Epithelial cell of prostate (primary cell): ENCODE results near the gene SLC22A23.

Experiments used
- DNase-seq: peaks from one replicate; pipeline ENCODE4 v3.0.0-alpha.2; 2011; ENCODE audit warnings: low read depth, low spot score
- H3K27ac ChIP-seq: fragments of 450-650 bp; 2 replicates; pipeline ENCODE4 v1.5.1; 2017; ENCODE audit warnings: mild to moderate bottlenecking

The SLC22A23 gene

DNA sequence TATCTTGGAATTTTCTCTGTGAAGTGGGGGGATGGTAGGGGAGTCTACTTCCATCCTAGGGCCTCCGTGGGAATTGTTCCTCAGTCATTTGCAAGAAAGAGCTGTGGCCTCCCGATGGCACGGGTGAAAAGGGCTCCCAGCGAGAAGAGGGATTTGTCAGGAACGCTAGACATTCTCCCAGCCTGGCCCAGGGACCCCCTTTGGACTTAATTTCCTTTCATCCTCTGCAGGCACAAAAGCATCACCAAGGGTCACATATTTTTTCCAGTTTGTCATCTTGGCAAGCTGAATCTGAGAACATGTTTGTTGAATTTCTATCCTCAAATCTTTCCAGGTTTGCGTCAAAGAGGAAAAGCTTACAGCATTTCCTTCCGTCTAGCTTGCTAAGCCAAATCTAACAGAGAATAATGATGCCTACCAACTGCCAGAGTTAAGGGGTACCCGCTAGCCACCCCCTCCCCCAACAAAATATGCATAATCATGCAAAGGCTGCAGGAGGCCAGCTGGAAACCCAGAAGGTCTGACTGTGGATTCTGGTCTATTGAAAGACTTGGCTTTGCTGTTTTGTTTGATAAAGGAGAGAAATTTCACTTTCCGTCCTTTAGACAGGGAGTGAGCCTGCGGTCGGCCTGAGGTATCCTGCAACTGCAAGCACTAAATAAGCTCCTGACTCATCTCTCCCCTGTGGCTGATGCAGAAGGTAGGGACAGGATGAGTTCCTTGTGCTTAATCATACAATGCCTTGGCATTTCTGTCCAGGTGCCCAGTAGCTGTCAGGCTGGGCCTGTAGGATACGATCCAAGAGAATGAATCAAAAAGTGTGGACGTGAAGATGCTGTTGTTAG is 175.0 kb downstream of the SLC22A23 start:
- H3K27ac ChIP-seq = no peak overlapping the region
- peak; percentile 91 for DNase-seq

DNA sequence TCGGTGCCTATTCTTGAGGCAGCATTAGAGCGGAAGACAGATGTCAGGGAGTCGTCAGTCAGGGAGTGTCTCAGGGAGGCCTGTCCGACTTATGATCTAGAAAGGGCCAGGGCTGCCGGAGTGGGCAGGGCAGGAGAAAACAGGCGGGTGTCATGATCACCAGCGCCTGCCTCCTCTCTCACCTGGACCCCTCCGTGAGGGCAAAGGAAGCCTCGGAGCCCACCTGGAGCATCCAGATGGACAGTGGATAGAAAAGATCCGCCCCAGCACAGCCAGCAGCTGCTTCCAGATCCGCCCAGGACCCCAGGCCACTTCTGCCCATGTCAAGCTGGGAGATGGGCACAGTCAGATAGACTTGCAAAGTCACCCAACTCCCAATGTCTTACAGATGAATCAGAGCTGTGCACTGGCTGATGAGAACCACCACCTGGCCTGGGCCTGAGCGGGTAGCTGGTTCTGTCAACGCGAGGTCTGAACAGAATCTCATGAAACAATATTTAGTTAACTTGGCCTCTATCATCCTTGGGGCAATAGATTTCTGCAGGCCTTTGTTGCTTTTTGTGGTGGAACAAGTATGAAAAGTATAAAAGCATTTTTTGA is 175.9 kb downstream of the SLC22A23 start:
- H3K27ac ChIP-seq = no peak overlapping the region
- no peak for DNase-seq

DNA sequence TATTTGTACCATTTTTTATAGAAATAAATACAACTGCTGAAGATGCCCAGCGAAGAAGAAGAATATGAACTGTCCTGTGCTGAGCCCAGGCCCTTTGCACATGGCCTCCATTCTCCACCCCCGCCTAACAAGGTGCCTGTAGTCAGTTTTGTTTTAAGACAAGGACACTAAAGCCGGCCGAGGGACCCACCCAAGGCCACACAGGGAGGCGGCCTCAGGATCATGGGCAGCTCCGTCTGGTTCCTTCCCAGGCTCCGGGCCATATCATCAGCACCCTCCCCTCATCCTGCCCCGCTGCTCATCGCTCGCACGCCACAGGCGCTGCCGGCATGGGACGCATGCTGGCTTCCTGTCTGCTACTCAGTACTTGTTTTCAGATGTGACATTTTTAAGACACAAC is 176.8 kb downstream of the SLC22A23 start:
- H3K27ac ChIP-seq = no peak overlapping the region
- DNase-seq = no peak

DNA sequence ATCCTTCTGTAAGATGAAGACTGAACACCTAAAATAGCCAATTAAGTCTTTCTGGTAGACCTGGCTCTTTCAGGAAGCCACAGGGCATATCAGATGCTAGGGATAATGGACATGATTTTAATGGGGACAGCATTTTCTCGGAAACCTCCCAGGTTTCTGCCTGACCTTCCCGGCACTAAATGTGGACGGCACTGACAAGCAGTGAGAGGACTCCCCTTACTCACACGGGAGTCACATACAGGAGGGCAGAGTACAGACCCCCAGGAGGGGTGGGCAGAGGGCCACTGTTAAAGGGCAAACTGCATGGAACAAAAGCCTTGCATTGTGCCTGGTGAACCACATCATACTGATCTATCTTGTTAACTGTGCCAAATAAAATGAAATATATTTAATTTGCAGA is 178.2 kb downstream of the SLC22A23 start:
- DNase-seq = no peak
- H3K27ac ChIP-seq = no peak overlapping the region

DNA sequence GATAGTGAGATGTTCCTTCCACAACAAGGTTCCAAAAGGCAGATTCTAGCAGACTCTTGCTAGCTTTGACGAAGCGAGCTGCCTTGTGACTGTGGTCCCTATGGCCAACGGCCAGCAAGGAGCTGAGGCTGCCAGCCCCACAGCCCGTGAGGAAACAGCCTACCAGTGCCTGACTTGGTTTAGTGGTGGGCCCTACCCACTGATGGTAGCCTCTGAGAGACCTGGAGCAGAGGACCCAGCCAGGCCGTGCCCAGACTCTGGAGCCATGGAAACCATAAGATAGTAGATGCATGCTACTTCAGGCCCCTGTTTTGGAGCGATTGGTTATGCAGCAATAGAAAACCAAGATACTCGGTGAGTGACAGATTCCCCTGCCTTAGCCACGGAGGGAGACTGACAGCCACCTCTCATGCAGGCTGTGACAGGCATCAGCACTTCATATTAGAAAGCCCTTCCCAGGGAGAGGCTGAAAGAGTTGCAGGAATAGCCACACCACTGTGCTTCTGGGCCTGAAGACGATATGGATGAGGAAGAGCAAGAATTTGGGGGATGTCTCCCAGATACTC is 178.9 kb downstream of the SLC22A23 start:
- DNase-seq = no peak
- H3K27ac ChIP-seq = no peak overlapping the region

- DNase-seq = no peak
- H3K27ac ChIP-seq = no peak overlapping the region
Observed at GRCh38 chr6:3277251-3277650, 179.6 kb downstream of the SLC22A23 start.

DNA sequence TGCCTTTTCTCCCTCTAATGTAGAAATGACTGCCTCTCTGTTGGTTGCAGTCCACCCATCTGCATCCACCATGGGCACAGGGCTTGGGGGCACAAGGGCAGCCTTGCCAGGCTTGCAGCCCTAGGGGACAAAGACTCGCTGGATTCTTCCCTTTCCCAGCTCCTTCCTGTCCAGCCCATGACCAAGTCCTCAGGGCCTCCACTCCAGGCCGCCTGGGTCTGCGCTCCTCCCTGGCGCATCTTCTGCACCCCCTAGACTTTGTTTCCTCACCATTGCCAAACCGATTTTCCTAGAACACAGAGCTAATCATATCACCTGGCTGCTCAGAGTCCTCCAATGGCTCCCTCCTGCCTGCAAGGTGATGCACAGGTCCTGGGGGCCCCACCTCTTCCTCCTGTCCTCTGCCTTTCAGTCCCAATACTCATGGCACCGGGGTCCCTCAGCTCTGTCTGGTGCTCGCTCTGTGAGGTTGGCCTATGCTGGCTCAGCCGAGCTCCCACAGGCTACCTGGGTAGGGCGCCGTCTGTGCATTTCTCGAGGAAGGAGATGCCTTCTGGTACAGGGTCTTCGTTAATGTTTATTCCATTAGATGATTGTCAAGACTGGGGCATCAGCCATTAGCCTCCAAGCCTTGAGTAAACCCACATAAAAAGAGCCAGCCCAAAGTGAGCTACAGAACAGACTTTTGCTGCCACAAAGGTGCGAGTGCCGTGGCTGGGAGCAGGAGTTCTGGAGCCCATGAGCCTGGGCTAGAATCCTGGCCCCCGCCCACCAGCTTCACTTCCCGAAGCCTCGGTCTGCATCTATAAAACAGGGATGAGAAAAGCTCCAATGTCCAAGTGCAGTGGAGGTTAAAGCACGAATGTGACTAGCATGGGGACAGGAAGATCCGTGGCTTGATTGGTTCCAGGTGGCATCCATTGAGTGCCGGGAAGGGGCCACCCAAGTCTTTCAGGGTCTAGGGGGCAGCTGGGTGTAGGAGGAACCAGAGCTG is 180.4 kb downstream of the SLC22A23 start:
- DNase-seq = no peak

DNA sequence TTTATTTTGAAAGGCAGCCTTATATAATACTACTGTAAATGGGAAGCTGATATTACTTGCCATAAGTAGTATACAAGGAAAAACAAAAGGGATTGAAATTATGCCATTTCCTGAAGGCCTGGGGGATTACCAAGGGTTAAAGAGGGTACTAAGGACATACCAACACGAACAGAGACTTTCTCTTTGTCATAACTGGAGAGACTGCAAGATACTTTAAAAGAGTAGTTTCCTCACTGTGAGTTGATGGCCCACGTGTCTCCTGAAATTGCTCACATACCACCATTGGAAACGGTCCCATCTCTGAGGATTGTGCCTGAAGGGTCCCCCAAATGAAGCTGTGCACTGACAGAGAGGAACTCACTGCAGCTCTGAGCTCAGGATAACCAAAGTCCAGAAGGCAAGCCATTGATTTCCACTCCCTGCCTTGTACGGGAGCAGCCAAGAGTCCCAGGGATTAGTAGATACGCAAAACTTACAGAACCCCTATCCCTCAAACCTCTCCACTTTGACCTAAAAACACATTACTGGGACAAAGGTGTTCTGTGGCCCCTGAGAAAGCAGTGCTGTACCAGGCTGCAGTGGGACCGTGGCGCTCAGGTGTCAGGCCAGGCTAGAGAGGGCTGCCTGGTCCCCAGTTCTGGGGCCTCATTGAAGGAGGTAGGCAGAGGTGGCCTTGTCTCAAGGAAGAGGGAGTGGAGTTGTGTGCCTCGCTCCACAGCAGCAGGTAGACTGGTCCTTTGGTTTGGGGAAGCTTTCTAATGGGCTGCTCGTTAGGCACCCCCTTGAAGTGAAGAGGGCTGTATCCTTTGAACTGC is 182.9 kb downstream of the SLC22A23 start:
- DNase-seq = no peak
- no peak overlapping the region for H3K27ac ChIP-seq

More for the DNA sequence above, 180.4 kb downstream of the SLC22A23 start:
- H3K27ac ChIP-seq = no peak overlapping the region

- no peak for DNase-seq
- no peak overlapping the region for H3K27ac ChIP-seq
Observed at GRCh38 chr6:3272911-3273547, 183.8 kb downstream of the SLC22A23 start.

DNA sequence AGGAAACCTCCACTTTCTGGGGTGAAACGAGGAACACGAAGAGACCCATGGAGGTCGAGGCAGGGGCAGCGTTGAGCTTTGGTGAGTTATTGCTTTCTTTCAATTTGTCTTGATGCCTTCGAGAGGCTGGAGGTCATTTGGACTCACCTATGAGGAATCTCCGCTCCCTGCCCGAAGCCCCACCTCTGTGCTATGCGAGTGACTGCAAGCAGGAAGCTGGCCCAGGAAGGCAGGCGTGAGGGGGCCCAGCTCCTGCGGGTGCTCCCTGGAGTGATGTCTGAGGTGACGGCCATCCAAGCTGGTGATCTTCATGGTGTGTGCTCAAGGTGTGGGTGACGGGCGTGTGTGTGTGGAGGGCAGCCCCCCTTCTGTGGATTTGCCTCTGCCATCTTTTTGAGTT is 185.1 kb downstream of the SLC22A23 start:
- no peak overlapping the region for H3K27ac ChIP-seq
- DNase-seq = no peak

- no peak overlapping the region for H3K27ac ChIP-seq
- no peak for DNase-seq
Observed at GRCh38 chr6:3270258-3270657, 186.6 kb downstream of the SLC22A23 start.

DNA sequence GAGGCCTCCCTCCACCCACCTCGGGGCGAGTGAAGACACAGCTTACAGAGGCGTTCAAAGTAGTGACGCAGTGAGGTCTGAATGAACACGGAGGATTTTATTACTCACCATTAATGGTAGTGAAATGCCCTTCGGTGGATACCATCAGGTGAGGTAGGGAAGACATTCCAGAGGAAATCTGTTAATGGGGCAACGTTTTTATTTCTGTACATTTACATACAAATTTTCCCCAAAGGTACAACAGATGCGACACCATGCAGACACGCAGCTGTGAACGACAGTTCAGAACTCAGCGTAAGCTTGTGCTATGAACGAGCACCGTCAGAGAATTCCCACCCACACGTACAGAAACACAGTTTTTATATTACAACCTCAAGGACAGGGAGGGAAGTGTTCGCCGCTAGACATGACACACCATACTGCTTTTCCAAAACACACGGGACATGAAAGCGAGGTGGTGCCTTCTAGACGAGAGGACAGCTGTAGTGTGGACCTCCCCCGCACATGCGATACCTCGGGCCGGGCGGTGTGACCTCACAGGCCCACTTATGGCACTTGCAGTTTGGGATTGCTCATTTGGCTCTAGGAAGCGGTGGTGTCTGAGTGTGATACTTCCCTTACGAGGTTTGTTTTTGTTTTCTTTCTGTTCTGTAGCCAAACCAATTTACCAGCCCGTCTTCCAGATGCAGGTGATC is 187.4 kb downstream of the SLC22A23 start:
- DNase-seq = no peak
- H3K27ac ChIP-seq = no peak overlapping the region

DNA sequence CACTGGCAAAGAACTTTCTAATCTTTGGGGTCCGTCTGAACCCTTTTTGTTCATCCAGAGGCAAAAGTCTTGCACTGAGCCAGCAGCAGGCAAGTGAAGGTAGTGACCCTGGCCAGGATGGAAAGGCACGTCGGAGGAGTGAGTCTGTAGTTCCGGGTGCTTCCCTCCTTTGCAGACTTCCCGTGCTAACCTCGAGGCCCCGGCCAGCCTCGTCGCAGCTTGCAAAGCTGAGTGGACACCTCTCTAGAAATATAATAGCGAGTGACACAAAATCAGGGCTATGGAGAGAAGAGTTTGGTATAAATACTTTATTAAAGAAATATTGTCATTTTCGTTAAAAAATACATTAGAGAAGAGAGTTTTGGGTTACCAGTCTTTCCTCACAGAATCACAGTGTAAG is 188.2 kb downstream of the SLC22A23 start:
- DNase-seq = no peak
- no peak overlapping the region for H3K27ac ChIP-seq

DNA sequence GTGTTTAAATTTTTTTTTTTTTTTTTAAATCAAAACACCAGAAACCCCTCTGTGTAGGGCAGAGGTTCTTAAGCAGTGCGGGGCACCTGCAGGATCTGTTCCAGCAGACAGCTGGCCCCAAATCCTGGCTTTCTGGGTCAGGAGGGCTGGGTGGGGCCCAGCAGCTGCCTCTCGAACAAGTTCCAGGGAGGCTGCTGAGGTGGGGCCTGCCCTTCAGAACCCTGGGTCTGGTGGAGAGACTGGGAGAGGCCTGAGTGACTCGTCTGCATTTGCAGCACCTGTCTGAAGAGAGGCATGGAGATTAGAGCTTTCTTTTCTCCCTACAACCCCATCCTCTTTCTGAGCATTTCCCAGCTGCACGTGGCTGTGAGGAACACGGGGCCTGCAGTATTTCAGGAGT is 189.7 kb downstream of the SLC22A23 start:
- DNase-seq = no peak
- no peak overlapping the region for H3K27ac ChIP-seq

DNA sequence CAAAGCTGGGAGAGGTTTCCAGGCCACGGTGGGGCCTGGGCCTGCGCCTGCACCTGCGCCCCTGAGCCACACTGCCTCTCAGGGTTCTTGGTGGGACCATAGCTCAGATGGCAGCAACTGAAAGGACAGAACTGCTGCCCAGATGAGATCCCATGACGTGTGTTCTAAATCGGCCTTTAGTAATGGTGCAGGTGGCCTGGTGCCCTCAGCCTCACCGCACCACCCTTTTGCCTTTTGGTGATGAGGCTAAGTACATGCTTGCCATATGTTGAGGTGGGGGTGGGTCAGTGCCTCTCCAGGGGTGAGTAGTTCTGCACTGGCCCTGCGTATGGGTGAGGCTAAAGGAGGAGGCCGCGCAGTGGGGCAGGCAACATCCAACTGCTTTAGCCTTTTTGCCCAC is 190.7 kb downstream of the SLC22A23 start:
- no peak overlapping the region for H3K27ac ChIP-seq
- no peak for DNase-seq

DNA sequence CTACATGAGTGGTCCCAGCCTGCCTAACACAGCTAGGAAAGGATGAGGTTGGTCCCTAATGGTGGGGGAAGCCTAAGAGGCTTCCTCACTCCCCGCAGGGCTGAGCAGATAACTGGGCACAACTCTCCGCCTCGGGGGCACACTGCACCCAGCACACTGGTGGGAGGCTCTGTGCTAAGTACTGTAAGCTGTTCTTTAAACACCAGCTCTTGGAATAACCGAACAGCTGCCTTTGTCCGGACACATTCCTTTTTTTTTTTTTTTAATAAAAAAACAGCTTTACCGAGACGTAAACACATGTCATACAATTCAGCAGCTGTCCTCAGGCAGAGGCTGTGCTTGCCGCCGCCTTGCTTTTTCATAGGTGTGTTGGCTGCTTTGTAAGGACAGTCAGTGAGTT is 191.2 kb downstream of the SLC22A23 start:
- DNase-seq = no peak
- no peak overlapping the region for H3K27ac ChIP-seq

DNA sequence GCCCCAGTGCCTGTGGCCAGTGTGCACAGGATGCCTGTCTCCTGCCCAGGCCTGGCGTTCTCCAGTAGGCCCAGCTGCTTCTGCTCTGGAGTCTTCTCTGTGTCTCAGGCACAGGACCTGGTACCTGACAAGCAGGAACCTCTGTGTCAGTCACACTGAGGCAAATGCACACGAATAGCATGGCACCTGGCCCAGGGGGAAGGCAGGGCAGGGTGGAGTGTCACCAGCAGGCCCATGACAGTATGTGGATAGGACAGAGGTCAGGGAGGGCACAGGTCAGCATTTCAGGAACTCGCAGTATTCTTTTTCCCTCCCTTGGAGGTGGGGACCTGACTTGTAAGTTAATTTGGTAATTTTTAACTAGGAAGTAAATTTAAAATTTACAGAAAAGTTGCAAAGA is 192.5 kb downstream of the SLC22A23 start:
- DNase-seq = no peak
- no peak overlapping the region for H3K27ac ChIP-seq

DNA sequence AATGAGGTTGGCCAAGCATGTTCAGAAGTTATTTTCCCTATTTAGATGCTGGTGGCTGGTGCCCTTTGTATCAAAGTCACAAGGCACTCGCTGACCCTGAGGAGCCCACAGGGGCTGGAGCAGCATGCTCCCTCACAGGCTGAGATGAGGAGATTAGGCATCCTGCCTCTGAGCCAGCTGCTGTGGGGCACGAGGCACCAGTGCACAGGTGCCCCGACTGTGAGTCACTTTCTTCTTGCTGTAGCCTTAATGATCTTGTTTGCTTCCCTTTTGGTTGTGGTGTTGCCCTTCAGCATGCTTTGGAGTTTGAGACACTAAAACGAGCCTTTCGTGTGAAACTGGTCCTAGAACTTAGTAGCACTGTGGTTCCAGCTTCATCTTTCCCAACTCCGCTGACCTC is 193.8 kb downstream of the SLC22A23 start:
- H3K27ac ChIP-seq = no peak overlapping the region
- DNase-seq = no peak

- no peak overlapping the region for H3K27ac ChIP-seq
- no peak for DNase-seq
Observed at GRCh38 chr6:3261921-3262320, 194.9 kb downstream of the SLC22A23 start.
